ENCODE results near the gene PLEKHH3.

DNA sequence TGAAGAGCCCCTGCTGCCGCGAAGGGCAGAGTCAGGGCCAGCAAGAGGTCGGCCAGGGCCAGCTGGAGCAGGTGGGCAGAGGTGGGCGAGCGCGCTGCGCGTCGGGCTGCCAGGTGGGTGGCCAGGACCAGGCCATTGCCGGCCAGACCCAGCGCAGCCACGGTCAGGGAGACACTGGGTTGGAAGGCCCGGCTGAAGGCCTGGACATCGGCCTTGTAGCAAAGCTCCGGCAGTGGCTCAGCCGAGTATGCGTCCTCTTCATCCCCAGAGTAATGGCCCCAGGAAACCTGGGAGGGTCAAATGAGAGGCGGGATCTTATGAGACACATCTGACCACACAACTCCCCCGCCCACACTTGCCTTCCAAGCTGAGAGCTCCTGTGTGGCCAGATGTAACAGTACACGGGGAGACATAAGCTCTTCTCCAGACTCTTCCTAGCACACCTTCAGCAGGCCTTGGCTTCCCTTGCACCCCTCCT is 3.6 kb upstream of the PLEKHH3 start:
- no peak for TF ChIP-seq POLR2AphosphoS5 (IDR thresholded peaks at IDR 0.05)
- TF ChIP-seq, protein P1, sequence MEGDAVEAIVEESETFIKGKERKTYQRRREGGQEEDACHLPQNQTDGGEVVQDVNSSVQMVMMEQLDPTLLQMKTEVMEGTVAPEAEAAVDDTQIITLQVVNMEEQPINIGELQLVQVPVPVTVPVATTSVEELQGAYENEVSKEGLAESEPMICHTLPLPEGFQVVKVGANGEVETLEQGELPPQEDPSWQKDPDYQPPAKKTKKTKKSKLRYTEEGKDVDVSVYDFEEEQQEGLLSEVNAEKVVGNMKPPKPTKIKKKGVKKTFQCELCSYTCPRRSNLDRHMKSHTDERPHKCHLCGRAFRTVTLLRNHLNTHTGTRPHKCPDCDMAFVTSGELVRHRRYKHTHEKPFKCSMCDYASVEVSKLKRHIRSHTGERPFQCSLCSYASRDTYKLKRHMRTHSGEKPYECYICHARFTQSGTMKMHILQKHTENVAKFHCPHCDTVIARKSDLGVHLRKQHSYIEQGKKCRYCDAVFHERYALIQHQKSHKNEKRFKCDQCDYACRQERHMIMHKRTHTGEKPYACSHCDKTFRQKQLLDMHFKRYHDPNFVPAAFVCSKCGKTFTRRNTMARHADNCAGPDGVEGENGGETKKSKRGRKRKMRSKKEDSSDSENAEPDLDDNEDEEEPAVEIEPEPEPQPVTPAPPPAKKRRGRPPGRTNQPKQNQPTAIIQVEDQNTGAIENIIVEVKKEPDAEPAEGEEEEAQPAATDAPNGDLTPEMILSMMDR (IDR thresholded peaks at IDR 0.05) = no peak

Measured in breast epithelium (tissue), 3 donors.